Measurements from ENCODE around the gene CRCP.
"Not testable (repeated sequence)": the region's sequence is repeated elsewhere in the genome, so short reads cannot be mapped to it uniquely, and the experiment has no call there.

GRCh38 chr7:66124569-66124861, 9.9 kb downstream of the CRCP start:
- TF ChIP-seq CTCF (conservative IDR thresholded peaks at IDR 0.05; ENCODE audit: low read depth, low read length); EZH2 (IDR thresholded peaks at IDR 0.05; ENCODE audit: low read length, unreplicated experiment): not testable (repeated sequence)
